HG02623 (cell line): ENCODE measurements around the gene ME1.
"Not testable (repeated sequence)": the region's sequence is repeated elsewhere in the genome, so short reads cannot be mapped to it uniquely, and the experiment has no call there.

Experiments used
- ATAC-seq: cut with Tn5 transposase; IDR thresholded peaks from one replicate; pipeline ENCODE4 v1.9.1; 2021; ENCODE audit warnings: moderate library complexity; ENCODE audit not compliant: unreplicated experiment

ME1 gene

DNA sequence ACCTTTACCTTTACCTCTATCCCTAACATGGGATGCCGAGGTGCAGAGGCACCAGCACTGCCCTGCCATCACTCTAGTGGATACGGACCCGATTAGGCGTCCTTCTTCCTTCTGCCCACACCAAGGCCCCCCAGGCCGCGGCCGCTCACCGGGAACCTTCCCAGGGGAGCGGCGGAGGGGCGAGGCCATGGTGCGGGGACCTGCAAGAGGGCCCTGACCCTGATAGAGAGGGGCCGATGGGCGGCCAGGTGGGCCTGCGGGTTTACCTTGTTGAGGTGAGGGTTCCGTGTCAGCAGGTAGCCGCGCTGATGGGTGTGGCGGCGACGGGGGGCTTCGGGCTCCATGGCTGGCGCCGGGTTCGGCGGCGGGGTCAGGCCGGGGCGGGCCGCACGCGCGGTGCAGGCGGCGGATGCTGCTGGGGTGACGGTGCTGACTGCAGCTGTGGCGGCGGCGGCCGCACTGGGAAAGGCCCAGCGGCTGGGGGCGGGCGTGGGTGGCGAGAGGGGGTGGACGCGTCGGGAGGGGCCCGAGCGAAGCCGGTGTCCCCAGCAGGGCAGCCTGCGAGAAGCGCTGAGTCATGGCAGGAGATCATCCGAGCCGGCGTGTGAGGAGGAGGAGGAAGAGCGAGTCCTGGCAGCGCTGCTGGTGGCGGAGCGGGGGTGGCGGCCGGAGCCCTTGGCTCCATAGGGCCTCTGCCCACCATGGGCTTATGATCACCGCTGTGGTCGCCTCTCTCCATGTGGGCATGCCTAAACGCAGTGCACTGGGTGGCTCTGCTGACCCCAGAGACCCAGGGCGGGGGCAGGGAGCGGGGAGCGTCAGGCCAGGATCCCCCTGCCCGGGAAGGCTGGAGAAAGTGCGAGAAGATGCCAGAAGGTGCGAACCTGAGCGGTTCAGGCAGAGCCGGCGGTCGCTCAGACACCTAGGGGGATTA is at the start of gene ME1:
TSS of gene ME1 (minus strand) at position 441 of the 934 bp plus-strand sequence. CDS start at position 344, 97 bp downstream.
- peak; percentile 79 for ATAC-seq

GRCh38 chr6:83480470-83480869 is 49.6 kb upstream of the ME1 start:
- no peak for ATAC-seq

- no peak for ATAC-seq
Observed at GRCh38 chr6:83479389-83479788, 48.5 kb upstream of the ME1 start.

DNA sequence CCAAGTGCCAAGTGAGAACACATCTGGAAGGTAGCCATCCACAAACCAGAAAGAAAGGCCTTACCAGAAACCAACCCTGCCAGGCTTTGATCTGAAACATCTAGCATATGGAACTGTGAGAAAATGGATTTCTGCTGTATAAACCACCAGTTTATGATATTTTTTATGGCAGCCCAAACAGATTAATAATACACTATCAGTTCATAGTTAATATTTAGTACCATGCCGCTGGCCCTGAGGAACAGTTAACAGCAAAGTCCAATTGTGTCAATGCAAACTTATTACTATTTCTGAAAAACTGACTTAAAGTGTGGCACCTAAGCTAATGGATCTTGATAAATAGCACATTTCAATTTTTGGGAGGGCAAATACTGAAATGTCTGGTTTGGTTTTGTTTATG is 46.1 kb upstream of the ME1 start:
- no peak for ATAC-seq

DNA sequence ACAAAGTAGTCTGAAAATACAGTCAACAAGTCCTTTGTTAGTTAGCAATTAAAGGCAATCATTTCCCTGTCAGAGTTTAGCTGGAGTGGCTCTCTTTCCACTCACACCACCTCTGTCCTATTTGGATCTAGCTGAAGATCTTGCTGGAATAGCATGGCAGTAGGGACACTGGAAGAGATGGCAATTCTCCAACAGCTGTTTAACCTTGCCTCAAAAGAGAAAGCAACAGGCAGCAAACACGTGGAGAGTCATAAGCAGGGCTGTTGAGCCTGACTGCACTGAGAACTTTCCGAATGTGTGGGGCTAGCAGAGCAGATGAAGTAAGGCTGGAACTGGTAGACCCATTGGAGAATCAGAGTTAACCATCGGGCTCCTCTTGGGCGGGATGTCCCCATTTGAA is 43.5 kb upstream of the ME1 start:
- ATAC-seq, result no peak

GRCh38 chr6:83472767-83473166 is 41.9 kb upstream of the ME1 start:
- no peak for ATAC-seq

GRCh38 chr6:83470587-83470986 is 39.7 kb upstream of the ME1 start:
- no peak for ATAC-seq

DNA sequence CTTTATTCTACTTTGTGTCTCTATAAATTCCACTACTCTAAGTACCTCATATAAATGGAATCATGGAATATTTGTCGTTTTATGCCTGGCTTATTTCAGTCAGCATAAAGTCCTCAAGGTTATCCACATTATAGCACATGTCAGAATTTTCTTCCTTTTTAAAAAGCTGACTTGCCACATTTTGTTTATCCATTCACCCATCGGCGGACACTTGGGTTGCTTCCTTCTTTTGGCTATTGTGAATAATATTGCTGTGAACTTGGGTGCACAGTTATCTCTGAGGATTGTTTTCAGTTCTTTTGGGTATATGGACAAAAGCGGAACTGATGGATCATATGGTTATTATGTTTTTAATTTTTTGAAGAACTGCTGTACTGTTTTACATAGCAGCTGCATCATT is 39.1 kb upstream of the ME1 start:
- no peak for ATAC-seq

GRCh38 chr6:83467620-83468036 is 36.8 kb upstream of the ME1 start:
- no peak for ATAC-seq

DNA sequence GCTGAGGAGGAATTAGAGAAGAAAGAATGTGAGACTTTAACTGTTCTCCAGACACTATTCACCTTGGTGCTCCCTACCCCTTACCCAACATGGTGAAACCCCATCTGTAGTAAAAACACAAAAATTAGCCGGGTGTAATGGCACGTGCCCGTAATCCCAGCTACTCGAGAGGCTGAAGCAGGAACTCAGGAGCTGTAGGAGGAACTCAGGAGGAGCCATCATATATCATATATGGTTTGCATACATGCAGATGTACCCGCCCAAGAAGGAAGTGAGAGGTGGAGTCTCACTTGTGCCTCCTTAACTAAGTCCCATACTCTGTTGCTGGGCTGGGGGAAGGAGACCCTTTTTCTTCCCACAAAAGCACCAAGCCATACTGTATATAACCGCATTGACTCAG is 35.5 kb upstream of the ME1 start:
- no peak for ATAC-seq

DNA sequence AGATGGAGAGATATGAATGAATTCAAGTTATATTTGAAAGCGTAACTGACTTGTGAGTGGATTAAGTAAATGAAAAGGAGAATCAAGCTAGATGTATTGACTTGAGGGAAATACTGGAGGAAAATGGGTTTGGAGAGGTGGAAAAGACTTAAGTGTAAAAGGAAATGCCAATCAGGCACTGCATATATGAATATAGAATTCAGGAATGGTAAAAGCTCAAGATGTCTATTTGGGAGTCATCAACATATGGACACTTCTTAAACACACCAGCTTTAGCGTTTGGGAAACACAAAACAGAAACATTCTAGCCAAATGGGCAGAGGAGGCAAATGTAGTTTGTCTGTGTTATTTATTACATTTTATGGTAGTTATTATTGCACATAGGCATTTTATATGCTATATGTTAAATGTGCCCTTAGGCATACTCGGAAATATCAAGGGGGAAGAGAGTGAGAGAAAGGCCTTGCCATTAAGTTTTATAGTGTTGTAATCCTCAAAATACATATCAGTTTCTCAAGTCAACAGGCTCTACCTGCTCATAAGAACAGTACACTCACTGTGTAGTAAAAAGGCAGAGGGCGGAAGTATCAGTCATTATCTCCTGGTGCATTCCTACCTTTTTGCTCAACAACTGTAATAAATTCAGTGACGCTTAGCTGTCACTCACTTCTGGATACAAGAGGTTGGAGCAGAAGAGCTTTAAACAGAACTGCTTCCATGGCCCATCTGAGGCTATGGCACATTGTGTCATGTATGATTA is 33.7 kb upstream of the ME1 start:
- ATAC-seq, result no peak

DNA sequence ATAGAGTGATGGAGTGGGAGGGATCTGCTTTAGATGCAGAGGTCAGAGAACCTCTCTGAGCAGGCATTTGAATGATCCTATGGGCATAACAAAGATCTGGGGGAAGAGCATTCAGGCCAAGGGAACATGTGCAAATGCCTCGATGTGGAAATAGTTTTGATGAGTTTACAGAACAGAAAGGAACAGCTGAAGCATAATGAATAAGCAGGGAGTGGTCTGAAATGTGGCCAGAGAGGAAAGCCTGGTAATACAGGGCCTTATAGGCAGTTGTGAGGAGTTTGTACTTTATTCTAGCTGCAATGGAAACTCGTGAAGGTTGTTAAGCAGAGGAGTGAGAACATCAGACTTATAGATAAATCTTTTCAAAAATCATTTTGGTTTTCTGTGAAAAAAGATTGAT is 33.0 kb upstream of the ME1 start:
- ATAC-seq, result no peak

DNA sequence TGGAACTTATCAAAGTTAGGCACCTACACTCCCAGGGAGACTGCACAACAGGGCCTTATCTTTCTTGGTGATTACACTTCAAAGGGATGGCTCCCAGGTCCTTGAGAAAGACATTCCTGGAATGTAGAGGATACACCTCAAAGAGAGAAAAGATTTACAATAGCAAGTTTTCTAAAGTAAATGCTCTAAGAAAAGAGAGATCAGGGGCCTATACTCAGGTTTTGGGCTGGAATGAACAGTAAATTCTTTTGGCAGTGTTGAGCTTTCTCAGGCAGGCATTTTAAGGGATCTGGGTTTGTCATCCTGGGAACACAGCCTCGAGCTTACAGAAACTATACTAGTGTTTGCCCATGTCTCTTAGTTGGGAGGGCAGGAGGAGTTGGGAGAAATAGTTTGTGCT is 31.7 kb upstream of the ME1 start:
- ATAC-seq, result no peak

GRCh38 chr6:83461438-83461837 is 30.6 kb upstream of the ME1 start:
- no peak for ATAC-seq

DNA sequence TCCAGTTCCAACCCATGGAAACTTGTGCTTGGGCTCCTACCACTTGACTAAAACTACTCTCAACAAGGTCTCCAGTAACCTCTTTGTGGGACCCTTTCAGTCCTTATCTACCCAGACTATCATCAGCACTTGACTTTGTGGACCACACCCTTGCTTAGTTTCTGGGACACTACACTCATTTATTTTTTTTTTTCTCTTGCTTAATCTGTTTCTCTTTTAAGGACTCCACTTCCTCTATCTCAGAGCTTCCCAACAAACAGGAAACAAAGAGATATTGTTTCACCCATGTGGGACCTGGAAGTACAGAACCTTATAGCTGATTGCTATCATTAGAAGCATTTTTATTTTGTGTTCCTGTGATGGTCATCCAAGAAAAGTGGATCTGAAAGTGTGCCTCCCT is 28.8 kb upstream of the ME1 start:
- ATAC-seq, result no peak

DNA sequence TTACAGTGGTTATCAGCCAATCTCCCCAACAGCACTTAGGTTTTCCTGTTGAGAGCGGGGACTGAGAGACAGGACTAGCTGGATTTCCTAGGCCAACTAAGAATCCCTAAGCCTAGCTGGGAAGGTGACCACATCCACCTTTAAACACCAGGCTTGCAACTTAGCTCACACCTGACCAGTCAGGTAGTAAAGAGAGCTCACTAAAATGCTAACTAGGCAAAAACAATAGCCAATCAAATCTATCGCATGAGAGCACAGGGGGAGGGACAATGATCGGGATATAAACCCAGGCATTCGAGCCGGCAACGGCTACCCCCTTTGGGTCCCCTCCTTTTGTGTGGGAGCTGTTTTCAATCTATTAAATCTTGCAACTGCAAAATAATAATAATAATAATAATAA is 19.2 kb upstream of the ME1 start:
- not testable (repeated sequence) for ATAC-seq

- not testable (repeated sequence) for ATAC-seq
Observed at GRCh38 chr6:83444086-83444699, 13.3 kb upstream of the ME1 start.

DNA sequence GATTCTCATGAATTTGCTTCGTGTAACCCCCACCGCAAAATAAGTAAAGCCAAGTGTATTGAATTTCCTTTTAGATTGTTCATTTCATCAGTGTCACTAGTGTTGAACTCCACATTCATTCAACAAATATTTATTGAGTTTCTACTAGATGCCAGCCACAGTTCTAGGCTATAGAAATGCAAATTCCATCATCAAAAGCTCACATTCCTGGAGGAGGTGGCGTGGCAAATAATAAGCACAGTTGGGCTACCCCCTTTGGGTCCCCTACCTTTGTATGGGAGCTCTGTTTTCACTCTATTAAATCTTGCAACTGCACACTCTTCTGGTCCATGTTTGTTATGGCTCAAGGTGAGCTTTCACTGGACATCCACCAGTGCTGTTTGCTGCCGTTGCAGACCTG is 12.7 kb upstream of the ME1 start:
- ATAC-seq, result no peak

- no peak for ATAC-seq
Observed at GRCh38 chr6:83442752-83443151, 11.9 kb upstream of the ME1 start.

DNA sequence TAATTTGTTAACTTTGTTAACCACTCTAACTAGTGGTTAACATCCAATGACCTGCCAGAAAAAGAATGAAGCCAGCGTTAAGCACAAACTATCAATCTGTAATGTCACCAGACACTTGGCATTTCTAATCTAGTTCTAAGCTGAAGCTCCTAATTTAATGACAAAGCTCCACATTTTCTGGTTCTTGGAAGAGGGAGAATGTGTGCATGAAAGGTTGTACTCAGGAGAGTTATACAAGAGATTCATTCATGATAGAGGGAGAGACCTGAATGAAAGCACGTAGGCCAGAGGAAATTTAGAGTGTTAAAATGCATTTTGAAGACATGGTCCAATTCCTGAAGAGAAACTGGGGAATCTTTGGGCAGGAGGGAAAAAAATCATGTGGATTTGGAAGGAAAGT is 8.3 kb upstream of the ME1 start:
- no peak for ATAC-seq

GRCh38 chr6:83436674-83437073 is 5.8 kb upstream of the ME1 start:
- no peak for ATAC-seq

- ATAC-seq, result no peak
Observed at GRCh38 chr6:83433177-83433576, 2.3 kb upstream of the ME1 start.
